Peyer's patch (tissue), 4 donors: ENCODE measurements around the gene ATF7IP.

Experiments
- POLR2A ChIP-seq, 2 donors: fragments of 450-650 bp; IDR thresholded peaks; one replicate each; pipeline ENCODE4 v1.5.1; 2017; ENCODE audit warnings: antibody characterized with exemption in 2 of 2, mild to moderate bottlenecking in 2 of 2, moderate library complexity in 2 of 2
- TF ChIP-seq, protein P1 (sequence below), 6 experiments: fragments of 450-650 bp in 4 of 6; fragments of 200-600 bp in 2 of 6; sonication (generic) in 1 of 6; IDR thresholded peaks; one replicate each; pipeline ENCODE4 v1.5.1; 2017 to 2019; ENCODE audit warnings: antibody characterized with exemption in 6 of 6, mild to moderate bottlenecking in 3 of 6, moderate library complexity in 1 of 6

DNA sequence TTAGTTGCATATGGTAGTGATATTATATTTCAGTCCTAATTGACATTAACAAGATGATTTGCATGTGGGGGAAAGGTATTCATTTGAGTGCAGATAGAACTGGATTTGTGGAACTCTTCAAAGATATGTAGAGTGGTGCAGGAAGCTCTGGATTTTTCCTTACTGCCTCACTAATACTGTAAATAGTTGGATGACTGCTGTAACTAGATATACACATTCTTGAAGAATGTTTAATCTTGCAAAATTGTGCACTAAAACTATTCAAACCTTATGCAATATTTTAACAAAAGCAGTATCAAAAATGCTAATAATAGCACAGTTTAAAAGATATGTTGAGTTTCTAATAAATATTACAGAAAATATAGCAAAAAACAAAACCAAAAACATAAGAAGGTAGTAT lies 43.1 kb upstream of the ATF7IP start:
- TF ChIP-seq, protein P1, sequence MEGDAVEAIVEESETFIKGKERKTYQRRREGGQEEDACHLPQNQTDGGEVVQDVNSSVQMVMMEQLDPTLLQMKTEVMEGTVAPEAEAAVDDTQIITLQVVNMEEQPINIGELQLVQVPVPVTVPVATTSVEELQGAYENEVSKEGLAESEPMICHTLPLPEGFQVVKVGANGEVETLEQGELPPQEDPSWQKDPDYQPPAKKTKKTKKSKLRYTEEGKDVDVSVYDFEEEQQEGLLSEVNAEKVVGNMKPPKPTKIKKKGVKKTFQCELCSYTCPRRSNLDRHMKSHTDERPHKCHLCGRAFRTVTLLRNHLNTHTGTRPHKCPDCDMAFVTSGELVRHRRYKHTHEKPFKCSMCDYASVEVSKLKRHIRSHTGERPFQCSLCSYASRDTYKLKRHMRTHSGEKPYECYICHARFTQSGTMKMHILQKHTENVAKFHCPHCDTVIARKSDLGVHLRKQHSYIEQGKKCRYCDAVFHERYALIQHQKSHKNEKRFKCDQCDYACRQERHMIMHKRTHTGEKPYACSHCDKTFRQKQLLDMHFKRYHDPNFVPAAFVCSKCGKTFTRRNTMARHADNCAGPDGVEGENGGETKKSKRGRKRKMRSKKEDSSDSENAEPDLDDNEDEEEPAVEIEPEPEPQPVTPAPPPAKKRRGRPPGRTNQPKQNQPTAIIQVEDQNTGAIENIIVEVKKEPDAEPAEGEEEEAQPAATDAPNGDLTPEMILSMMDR (IDR thresholded peaks at IDR 0.05): no peak
- no peak for TF ChIP-seq POLR2A (IDR thresholded peaks at IDR 0.05)
